ENCODE data around the gene BCDIN3D. TPM values are rescaled to one million over a fixed set of nuclear protein-coding genes. Genes with fewer than 3 reads are reported as not detected.

BCDIN3D gene
- total and polyA plus RNA-seq, 2 donors (not counting 3 experiments of a cell fraction or from before 2014, with no cell fraction given), result 1.8 to 3.1 TPM

DNA sequence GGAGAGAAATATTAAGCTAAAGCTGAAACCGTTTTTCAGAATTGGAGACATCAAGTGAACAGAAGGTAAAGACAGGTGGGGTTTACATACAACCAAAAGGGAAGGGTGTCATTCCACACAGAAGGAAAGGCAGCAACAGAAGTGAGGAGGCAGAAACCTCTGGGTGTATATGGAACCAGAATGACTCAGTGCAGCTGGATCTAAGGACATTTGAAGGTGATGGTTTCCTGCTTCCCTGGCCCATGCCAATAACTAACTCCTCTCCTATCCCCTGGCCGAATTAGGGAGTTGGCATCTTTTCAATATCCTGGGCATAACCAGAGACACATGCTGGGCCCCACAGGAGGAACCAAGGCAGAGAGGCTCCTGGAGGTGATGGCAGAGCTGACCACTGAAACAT, 23.1 kb downstream of the BCDIN3D start:
- Histone ChIP-seq H3K4me2 (ENCODE audit: insufficient read depth, low read length) (no peak overlapping the region), H3K4me3 (replicated peaks in 1 of 3; ENCODE audit: insufficient read depth in 1 of 3, low read depth in 1 of 3, low read length in 3 of 3) (no peak overlapping the region), H3K9ac (replicated peaks; ENCODE audit: extremely low read depth, insufficient read depth, low read length) (no peak overlapping the region), H3K79me2 (ENCODE audit: control insufficient read depth, insufficient read depth, low read length) (peaks cover 39% of the 10 kb centered on the region), H3K27ac (ENCODE audit: insufficient read depth, low read depth, low read length) (no peak overlapping the region), H3K27me3 (ENCODE audit: control insufficient read depth in 2 of 2, insufficient read depth in 2 of 2, low read length in 2 of 2) (no peaks in the 10 kb centered on the region), H3K9me3 (replicated peaks; ENCODE audit: control insufficient read depth, insufficient read depth, low read length) (no peaks in the 10 kb centered on the region), H4K20me1 (replicated peaks; ENCODE audit: control insufficient read depth, extremely low read depth, insufficient read depth, low read length) (no peaks in the 10 kb centered on the region), H3K9me1 (replicated peaks; ENCODE audit: control insufficient read depth, extremely low read depth, insufficient read depth, low read length) (no peaks in the 10 kb centered on the region), H3K36me3 (ENCODE audit: control insufficient read depth in 2 of 2, extremely low read depth in 1 of 2, insufficient read depth in 2 of 2, low read length in 2 of 2) (peaks cover 0 to 4% of the 10 kb centered on the region in 2 experiments), H3K4me1 (ENCODE audit: control insufficient read depth, extremely low read depth, insufficient read depth, low read length) (peaks cover 27% of the 10 kb centered on the region), H2AFZ (ENCODE audit: low read depth, low read length) (no peak overlapping the region)
- intact Hi-C loops (cut with micrococcal nuclease) (no loop called here), dilution Hi-C loops (cut with MboI; ENCODE audit: extremely low pct_ligation_motif_present, low sequenced_read_pairs) (no loop called here)
- FAIRE-seq, result peak; percentile 56
- POLR2A ChIA-PET, result interaction anchor here (1.5 kb wide), 1 partner anchor 9 kb away, joined by 10 read pairs; the partner anchor contains the start of gene NCKAP5L
- BruUV-seq (replicated peaks), result no TSS peak
- DNase-seq (ENCODE audit: low read depth, low spot score), result no peak
- CTCF ChIA-PET, result interaction anchor here (0.9 to 9.0 kb wide), 4 partner anchors 9 to 42 kb away, joined by 3 to 54 read pairs (median 6); partner anchors contain the start of gene NCKAP5L
- TF ChIP-seq FOS (IDR thresholded peaks at IDR 0.05; ENCODE audit: borderline replicate concordance, insufficient read depth, low read length), result peak; percentile 19
- TF ChIP-seq, protein P1, sequence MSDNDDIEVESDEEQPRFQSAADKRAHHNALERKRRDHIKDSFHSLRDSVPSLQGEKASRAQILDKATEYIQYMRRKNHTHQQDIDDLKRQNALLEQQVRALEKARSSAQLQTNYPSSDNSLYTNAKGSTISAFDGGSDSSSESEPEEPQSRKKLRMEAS (IDR thresholded peaks at IDR 0.05; ENCODE audit: insufficient read depth, insufficient read length), result no peak

DNA sequence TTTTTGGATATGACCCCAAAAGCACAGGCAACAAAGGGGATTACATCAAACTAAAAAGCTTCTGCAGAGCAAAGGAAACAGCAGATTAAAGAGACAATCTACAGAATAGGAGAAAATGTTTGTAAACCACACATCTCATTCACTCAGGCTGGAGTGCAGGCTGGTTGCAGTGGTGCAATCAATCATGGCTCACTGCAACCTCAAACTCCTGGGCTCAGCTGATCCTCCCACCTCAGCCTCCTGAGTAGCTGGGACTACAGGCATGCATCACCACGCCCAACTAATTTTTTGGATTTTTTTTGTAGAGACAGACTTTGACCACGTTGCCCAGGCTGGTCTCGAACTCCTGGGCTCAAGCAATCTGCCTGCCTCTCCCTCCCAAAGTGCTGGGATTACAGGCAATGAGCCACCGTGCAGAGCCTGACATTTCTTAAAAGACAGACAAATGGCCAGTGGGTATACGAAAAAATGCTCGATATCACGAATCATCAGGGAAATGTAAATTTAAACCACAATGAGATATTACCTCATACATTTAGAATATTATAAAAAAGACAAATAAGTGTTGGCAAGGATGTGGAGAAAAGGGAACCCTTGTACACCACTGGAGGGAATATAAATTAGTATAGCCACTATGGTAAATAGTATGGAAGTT, 24.5 kb downstream of the BCDIN3D start:
- no peak overlapping the region for H2AFZ ChIP-seq (ENCODE audit: low read depth, low read length)
- FAIRE-seq (no peak), DNase-seq (ENCODE audit: low read depth, low spot score) (no peak)
- CTCF ChIA-PET, result interaction anchor here (9.0 kb wide), 1 partner anchor 21 kb away, joined by 54 read pairs; no protein-coding TSS in a partner anchor
- H4K20me1 ChIP-seq (replicated peaks; ENCODE audit: control insufficient read depth, extremely low read depth, insufficient read depth, low read length), result no peaks in the 10 kb centered on the region
- no peaks in the 10 kb centered on the region for H3K9me1 ChIP-seq (replicated peaks; ENCODE audit: control insufficient read depth, extremely low read depth, insufficient read depth, low read length)
- no peak overlapping the region for H3K27ac ChIP-seq (ENCODE audit: insufficient read depth, low read depth, low read length)
- H3K4me3 ChIP-seq (replicated peaks in 1 of 3; ENCODE audit: insufficient read depth in 1 of 3, low read depth in 1 of 3, low read length in 3 of 3), result no peak overlapping the region
- peaks cover 25% of the 10 kb centered on the region for H3K79me2 ChIP-seq (ENCODE audit: control insufficient read depth, insufficient read depth, low read length)
- no peaks in the 10 kb centered on the region for H3K9me3 ChIP-seq (replicated peaks; ENCODE audit: control insufficient read depth, insufficient read depth, low read length)
- POLR2A ChIA-PET, result no interaction called here
- intact Hi-C loops (cut with micrococcal nuclease) (no loop called here), dilution Hi-C loops (cut with MboI; ENCODE audit: extremely low pct_ligation_motif_present, low sequenced_read_pairs) (no loop called here)
- H3K4me2 ChIP-seq (ENCODE audit: insufficient read depth, low read length), result no peak overlapping the region
- H3K4me1 ChIP-seq (ENCODE audit: control insufficient read depth, extremely low read depth, insufficient read depth, low read length), result peaks cover 22% of the 10 kb centered on the region
- H3K9ac ChIP-seq (replicated peaks; ENCODE audit: extremely low read depth, insufficient read depth, low read length), result no peak overlapping the region
- H3K36me3 ChIP-seq (ENCODE audit: control insufficient read depth in 2 of 2, extremely low read depth in 1 of 2, insufficient read depth in 2 of 2, low read length in 2 of 2), result no peaks in the 10 kb centered on the region
- H3K27me3 ChIP-seq (ENCODE audit: control insufficient read depth in 2 of 2, insufficient read depth in 2 of 2, low read length in 2 of 2), result no peaks in the 10 kb centered on the region
- no TSS peak for BruUV-seq (replicated peaks)
- TF ChIP-seq EZH2 (IDR thresholded peaks at IDR 0.05; ENCODE audit: borderline replicate concordance, low read depth, low read length, severe bottlenecking) (no peak), POLR2AphosphoS5 (IDR thresholded peaks at IDR 0.05; ENCODE audit: insufficient read depth, low read depth, low read length) (no peak), CTCF (IDR thresholded peaks at IDR 0.05; ENCODE audit: extremely low read depth in 1 of 2, insufficient read depth in 1 of 2, low read depth in 1 of 2, low read length in 2 of 2) (no peak), JUN (IDR thresholded peaks at IDR 0.05; ENCODE audit: borderline replicate concordance, insufficient read depth, insufficient read length, low read depth) (no peak), MYC (IDR thresholded peaks at IDR 0.05; ENCODE audit: low read depth, low read length) (no peak), FOS (IDR thresholded peaks at IDR 0.05; ENCODE audit: borderline replicate concordance, insufficient read depth, low read length) (no peak), POLR2A (IDR thresholded peaks at IDR 0.05; ENCODE audit: low read depth, low read length) (no peak), GATA2 (IDR thresholded peaks at IDR 0.05; ENCODE audit: insufficient read depth, insufficient read length, low read depth, low read length) (no peak)
- TF ChIP-seq, protein P1 (IDR thresholded peaks at IDR 0.05; ENCODE audit: insufficient read depth, insufficient read length), result no peak
